Measurements from ENCODE around the gene CDC26. TPM values are rescaled to one million over a fixed set of nuclear protein-coding genes. Genes with fewer than 3 reads are reported as not detected.

The CDC26 gene
- total RNA-seq, 3 donors from 2014 or later = 19.3 to 45.8 (median 25.9) TPM

- no peaks in the 10 kb centered on the region for H3K36me3 ChIP-seq (ENCODE audit: low read depth)
- intact Hi-C loops (cut with DNase I, micrococcal nuclease) = no loop called here
- no peak for ATAC-seq
These were observed 40.7 kb upstream of the CDC26 start for GRCh38 chr9:113316030-113316429.

GRCh38 chr9:113315231-113315630 is 39.9 kb upstream of the CDC26 start:
- no peak overlapping the region for H3K4me3 ChIP-seq
- no peak for TF ChIP-seq CTCF (IDR thresholded peaks at IDR 0.05)
- H3K36me3 ChIP-seq (ENCODE audit: low read depth) = no peaks in the 10 kb centered on the region
- H3K9me3 ChIP-seq = no peaks in the 10 kb centered on the region
- intact Hi-C loops (cut with DNase I, micrococcal nuclease) = no loop called here
- no peak for ATAC-seq
- no peak for DNase-seq
- H3K4me1 ChIP-seq (ENCODE audit: low read depth) = no peaks in the 10 kb centered on the region

More at GRCh38 chr9:113316030-113316429, 40.7 kb upstream of the CDC26 start:
- Histone ChIP-seq H3K4me3 (no peak overlapping the region), H3K4me1 (ENCODE audit: low read depth) (no peaks in the 10 kb centered on the region), H3K9me3 (no peaks in the 10 kb centered on the region)
- DNase-seq = no peak
- no peak for TF ChIP-seq CTCF (IDR thresholded peaks at IDR 0.05)

GRCh38 chr9:113313261-113313660 is 37.9 kb upstream of the CDC26 start:
- Histone ChIP-seq H3K4me1 (ENCODE audit: low read depth) (no peaks in the 10 kb centered on the region), H3K4me3 (no peak overlapping the region), H3K36me3 (ENCODE audit: low read depth) (no peaks in the 10 kb centered on the region), H3K9me3 (no peaks in the 10 kb centered on the region)
- no peak for TF ChIP-seq CTCF (IDR thresholded peaks at IDR 0.05)
- DNase-seq = no peak
- ATAC-seq = no peak
- intact Hi-C loops (cut with DNase I, micrococcal nuclease) = no loop called here

GRCh38 chr9:113311961-113312360 is 36.6 kb upstream of the CDC26 start:
- Histone ChIP-seq H3K9me3 (no peaks in the 10 kb centered on the region), H3K4me1 (ENCODE audit: low read depth) (no peaks in the 10 kb centered on the region), H3K36me3 (ENCODE audit: low read depth) (no peaks in the 10 kb centered on the region), H3K4me3 (no peak overlapping the region)
- DNase-seq (no peak), ATAC-seq (no peak)
- TF ChIP-seq CTCF (IDR thresholded peaks at IDR 0.05) = no peak
- intact Hi-C loops (cut with DNase I, micrococcal nuclease) = no loop called here

- DNase-seq = no peak
- ATAC-seq = no peak
- no peaks in the 10 kb centered on the region for H3K4me1 ChIP-seq (ENCODE audit: low read depth)
- intact Hi-C loops (cut with DNase I, micrococcal nuclease) = no loop called here
- H3K36me3 ChIP-seq (ENCODE audit: low read depth) = no peaks in the 10 kb centered on the region
- TF ChIP-seq CTCF (IDR thresholded peaks at IDR 0.05) = no peak
- H3K4me3 ChIP-seq = no peak overlapping the region
- H3K9me3 ChIP-seq = no peaks in the 10 kb centered on the region
These were observed 35.2 kb upstream of the CDC26 start for GRCh38 chr9:113310538-113310937.
